HEK293 (cell line): ENCODE results near the gene MXRA8.

Experiments
- EGR2 ChIP-seq: fragments of 450-650 bp; formaldehyde crosslinking; IDR thresholded peaks from 2 replicates; pipeline ENCODE4 v1.5.1; 2016; ENCODE audit warnings: low read depth, missing biosample characterization, missing genetic modification characterization
- IKZF3 ChIP-seq: fragments of 450-650 bp; IDR thresholded peaks from 2 replicates; pipeline ENCODE4 v1.5.0; 2018; ENCODE audit warnings: missing biosample characterization, mild to moderate bottlenecking, missing genetic modification characterization, moderate library complexity
- KLF16 ChIP-seq: fragments of 450-650 bp; formaldehyde crosslinking; IDR thresholded peaks from 2 replicates; pipeline ENCODE4 v1.5.1; 2017; ENCODE audit warnings: missing biosample characterization, missing genetic modification characterization
- KLF8 ChIP-seq: fragments of 450-650 bp; formaldehyde crosslinking; IDR thresholded peaks from 2 replicates; pipeline ENCODE4 v1.5.1; 2016; ENCODE audit warnings: missing biosample characterization, missing genetic modification characterization
- KLF9 ChIP-seq: fragments of 450-650 bp; formaldehyde crosslinking; IDR thresholded peaks from 2 replicates; pipeline ENCODE4 v1.5.1; 2016; ENCODE audit warnings: missing biosample characterization, missing genetic modification characterization, low read depth
- PRDM10 ChIP-seq: fragments of 450-650 bp; formaldehyde crosslinking; IDR thresholded peaks from 2 replicates; pipeline ENCODE4 v1.5.1; 2016; ENCODE audit warnings: missing biosample characterization, missing genetic modification characterization
- PRDM4 ChIP-seq: fragments of 450-650 bp; formaldehyde crosslinking; IDR thresholded peaks from 2 replicates; pipeline ENCODE4 v1.5.1; 2017; ENCODE audit warnings: missing biosample characterization, missing genetic modification characterization
- PRDM6 ChIP-seq: fragments of 450-650 bp; formaldehyde crosslinking; IDR thresholded peaks from 2 replicates; pipeline ENCODE4 v1.5.1; 2017; ENCODE audit warnings: missing biosample characterization, missing genetic modification characterization
- SP3 ChIP-seq: fragments of 450-650 bp; formaldehyde crosslinking; IDR thresholded peaks from 2 replicates; pipeline ENCODE4 v1.5.1; 2016; ENCODE audit warnings: missing biosample characterization, missing genetic modification characterization
- TSHZ1 ChIP-seq: fragments of 450-650 bp; formaldehyde crosslinking; IDR thresholded peaks from 2 replicates; pipeline ENCODE4 v1.5.1; 2016; ENCODE audit warnings: missing biosample characterization, missing genetic modification characterization, borderline replicate concordance
- WT1 ChIP-seq: fragments of 450-650 bp; formaldehyde crosslinking; IDR thresholded peaks from 2 replicates; pipeline ENCODE4 v1.5.1; 2016; ENCODE audit warnings: missing biosample characterization, missing genetic modification characterization
- ZFP3 ChIP-seq: fragments of 450-650 bp; formaldehyde crosslinking; IDR thresholded peaks from 2 replicates; pipeline ENCODE4 v1.5.1; 2016; ENCODE audit warnings: low read depth, missing biosample characterization, missing genetic modification characterization
- ZNF10 ChIP-seq: fragments of 450-650 bp; formaldehyde crosslinking; IDR thresholded peaks from 2 replicates; pipeline ENCODE4 v1.5.1; 2017; ENCODE audit warnings: missing biosample characterization, missing genetic modification characterization
- ZNF16 ChIP-seq: fragments of 450-650 bp; formaldehyde crosslinking; IDR thresholded peaks from 2 replicates; pipeline ENCODE4 v1.5.1; 2016; ENCODE audit warnings: low read depth, missing biosample characterization, missing genetic modification characterization
- ZNF174 ChIP-seq: fragments of 450-650 bp; formaldehyde crosslinking; IDR thresholded peaks from 2 replicates; pipeline ENCODE4 v1.5.0; 2017; ENCODE audit warnings: missing biosample characterization, mild to moderate bottlenecking, missing genetic modification characterization
- ZNF2 ChIP-seq: fragments of 450-650 bp; formaldehyde crosslinking; IDR thresholded peaks from 2 replicates; pipeline ENCODE4 v1.5.1; 2016; ENCODE audit warnings: missing biosample characterization, missing genetic modification characterization
- ZNF311 ChIP-seq: fragments of 450-650 bp; formaldehyde crosslinking; IDR thresholded peaks from 2 replicates; pipeline ENCODE4 v1.5.1; 2017; ENCODE audit warnings: missing biosample characterization, missing genetic modification characterization, borderline replicate concordance
- ZNF398 ChIP-seq: fragments of 450-650 bp; formaldehyde crosslinking; IDR thresholded peaks from 2 replicates; pipeline ENCODE4 v1.5.1; 2017; ENCODE audit warnings: missing biosample characterization, missing genetic modification characterization
- ZNF423 ChIP-seq: fragments of 450-650 bp; formaldehyde crosslinking; IDR thresholded peaks from 2 replicates; pipeline ENCODE4 v1.5.1; 2016; ENCODE audit warnings: missing biosample characterization, missing genetic modification characterization
- ZNF433 ChIP-seq: fragments of 450-650 bp; formaldehyde crosslinking; IDR thresholded peaks from 2 replicates; pipeline ENCODE4 v1.5.1; 2016; ENCODE audit warnings: missing biosample characterization, missing genetic modification characterization, low read depth
- ZNF610 ChIP-seq: fragments of 450-650 bp; formaldehyde crosslinking; IDR thresholded peaks from 2 replicates; pipeline ENCODE4 v1.5.1; 2016; ENCODE audit warnings: missing biosample characterization, missing genetic modification characterization, borderline replicate concordance
- ZNF660 ChIP-seq: fragments of 450-650 bp; IDR thresholded peaks from 2 replicates; pipeline ENCODE4 v1.5.1; 2018; ENCODE audit warnings: missing biosample characterization, mild to moderate bottlenecking, missing genetic modification characterization
- ZNF747 ChIP-seq: fragments of 450-650 bp; formaldehyde crosslinking; IDR thresholded peaks from 2 replicates; pipeline ENCODE4 v1.5.1; 2016; ENCODE audit warnings: missing biosample characterization, missing genetic modification characterization
- ZNF777 ChIP-seq: fragments of 450-650 bp; formaldehyde crosslinking; IDR thresholded peaks from 2 replicates; pipeline ENCODE4 v1.5.1; 2017; ENCODE audit warnings: missing biosample characterization, missing genetic modification characterization, borderline replicate concordance
- ZNF843 ChIP-seq: fragments of 450-650 bp; formaldehyde crosslinking; IDR thresholded peaks from 2 replicates; pipeline ENCODE4 v1.5.1; 2016; ENCODE audit warnings: missing biosample characterization, missing genetic modification characterization

Gene MXRA8

GRCh38 chr1:1402072-1402900 is 43.9 kb upstream of the MXRA8 start (continued):
- peak; percentile 27; the same call in 1 of the 2 replicates for TF ChIP-seq ZNF660 (tag by site-specific recombination)
- TF ChIP-seq ZNF398 (tag by site-specific recombination): no peak
- no peak for TF ChIP-seq ZNF843
- no peak for TF ChIP-seq ZNF423 (tag by site-specific recombination)
- no peak for TF ChIP-seq PRDM6 (tag by site-specific recombination)
- TF ChIP-seq SP3: no peak
- no peak for TF ChIP-seq TSHZ1 (tag by site-specific recombination)
- TF ChIP-seq WT1 (tag by site-specific recombination): no peak
- TF ChIP-seq KLF8: peak; percentile 60; the same call in 1 of the 2 replicates
- TF ChIP-seq ZNF610 (tag by site-specific recombination): no peak
- peak; percentile 40; the same call in 1 of the 2 replicates for TF ChIP-seq PRDM10
- TF ChIP-seq ZNF174 (tag by site-specific recombination): no peak
- no peak for TF ChIP-seq ZNF10 (tag by site-specific recombination)
- TF ChIP-seq ZNF16 (tag by site-specific recombination): no peak
- TF ChIP-seq KLF9 (tag by site-specific recombination): no peak
- TF ChIP-seq IKZF3 (tag by site-specific recombination): peak; percentile 30; the same call in 1 of the 2 replicates
- no peak for TF ChIP-seq ZFP3 (tag by site-specific recombination)
- no peak for TF ChIP-seq EGR2 (tag by site-specific recombination)
- TF ChIP-seq ZNF433: no peak
- TF ChIP-seq ZNF311 (tag by site-specific recombination): no peak
- no peak; the same call in 1 of the 2 replicates for TF ChIP-seq ZNF2
- no peak for TF ChIP-seq ZNF747 (tag by site-specific recombination)
- no peak for TF ChIP-seq PRDM4
- TF ChIP-seq ZNF777: no peak
- no peak for TF ChIP-seq KLF16
